ENCODE data around the gene PDE4D.

Gene PDE4D

DNA sequence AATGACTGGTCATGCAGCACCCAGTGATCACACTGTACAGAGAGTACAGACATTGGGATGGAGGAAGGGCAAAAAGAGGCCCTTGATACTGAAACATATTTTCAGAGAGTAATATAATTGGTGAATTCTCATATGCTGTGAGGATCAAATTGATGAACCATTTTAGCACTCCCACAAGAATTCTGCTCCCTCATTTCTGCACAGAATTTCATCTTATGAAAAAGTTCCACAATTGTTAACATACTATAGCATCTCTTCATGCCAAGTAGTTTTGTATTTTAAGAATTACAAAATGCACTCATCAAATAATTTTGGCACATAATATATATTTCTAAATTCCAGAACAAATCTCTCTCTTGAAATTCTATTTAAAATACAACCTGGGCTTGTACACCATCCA, 351.2 kb downstream of the PDE4D start:
- Histone ChIP-seq H3K27me3 (no peaks in the 10 kb centered on the region), H3K27ac (peak overlapping the region; percentile 51 to 67), H3K4me3 (no peak overlapping the region), H3K36me3 (no peaks in the 10 kb centered on the region), H3K9me3 (no peaks in the 10 kb centered on the region), H3K4me1 (peaks cover 0 to 56% (median 26%) of the 10 kb centered on the region in 4 donors)
- no peak for DNase-seq
- intact Hi-C loops (cut with DNase I; ENCODE audit: low total_unique reads), result no loop called here
- no peak for TF ChIP-seq CTCF (IDR thresholded peaks at IDR 0.05)

GRCh38 chr5:59540366-59540765, 353.2 kb downstream of the PDE4D start:
- TF ChIP-seq CTCF (IDR thresholded peaks at IDR 0.05), result no peak
- Histone ChIP-seq H3K4me3 (no peak overlapping the region), H3K27ac (no peak overlapping the region), H3K36me3 (no peaks in the 10 kb centered on the region), H3K4me1 (peaks cover 0 to 55% (median 26%) of the 10 kb centered on the region in 4 donors), H3K9me3 (no peaks in the 10 kb centered on the region), H3K27me3 (no peaks in the 10 kb centered on the region)
- DNase-seq, result no peak
- intact Hi-C loops (cut with DNase I; ENCODE audit: low total_unique reads), result no loop called here

DNA sequence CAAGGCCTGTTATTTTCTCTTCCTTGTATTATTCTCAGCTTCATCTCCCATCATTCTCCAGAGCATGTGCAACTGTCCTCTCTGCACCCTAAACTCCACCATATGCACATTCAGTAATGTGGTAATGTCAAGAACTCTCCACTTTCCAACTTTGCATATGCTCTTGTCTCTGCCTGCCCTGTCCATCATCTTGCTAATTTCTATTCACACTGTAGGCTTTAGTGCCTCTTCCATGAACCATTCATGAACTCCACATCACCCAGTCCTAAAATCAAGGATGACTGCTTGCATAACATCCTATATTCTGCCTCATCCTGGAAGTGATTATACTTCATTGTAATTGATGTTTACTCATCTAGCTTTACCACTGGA, 354.8 kb downstream of the PDE4D start:
- Histone ChIP-seq H3K4me1 (peaks cover 0 to 39% (median 22%) of the 10 kb centered on the region in 4 donors), H3K27me3 (no peaks in the 10 kb centered on the region), H3K9me3 (no peaks in the 10 kb centered on the region), H3K4me3 (no peak overlapping the region), H3K36me3 (no peaks in the 10 kb centered on the region), H3K27ac (no peak overlapping the region)
- intact Hi-C loops (cut with DNase I; ENCODE audit: low total_unique reads), result no loop called here
- no peak for DNase-seq
- no peak for TF ChIP-seq CTCF (IDR thresholded peaks at IDR 0.05)

DNA sequence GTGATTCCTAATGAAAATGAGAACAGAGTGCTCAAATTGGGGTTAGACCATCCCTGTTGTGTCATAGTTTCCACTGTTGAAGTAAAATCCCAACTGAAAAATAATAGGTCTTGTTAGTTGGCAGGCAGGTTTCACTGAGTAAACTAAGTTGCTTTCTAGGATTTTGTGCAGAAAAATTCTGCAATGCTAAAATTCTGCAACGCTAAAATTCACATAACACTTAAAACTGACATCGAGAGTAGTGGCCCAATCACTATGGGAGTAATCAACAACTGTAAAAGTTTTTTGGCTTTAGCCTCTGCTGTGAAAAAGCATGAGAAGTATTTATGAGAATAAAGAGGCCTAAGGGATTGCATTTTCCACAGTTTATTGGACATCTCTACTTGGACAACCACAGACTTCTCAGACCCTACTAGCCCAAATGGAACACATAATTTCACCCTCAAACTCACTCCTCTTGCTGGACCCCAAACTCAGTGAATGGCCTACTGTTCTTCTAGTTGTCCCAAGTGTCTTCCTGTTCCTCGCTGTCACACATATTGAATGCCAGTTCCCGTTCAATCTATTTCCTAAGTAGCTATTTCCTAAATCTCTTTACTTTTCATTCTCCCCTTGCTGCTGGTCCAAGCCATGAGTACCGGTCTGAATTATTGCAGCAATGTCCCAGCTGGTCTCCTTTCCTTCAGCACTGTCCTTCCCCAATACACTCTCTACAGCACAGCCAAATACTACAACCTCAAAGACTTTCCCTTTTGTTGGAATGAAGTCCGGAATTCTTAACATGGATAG, 355.4 kb downstream of the PDE4D start:
- no peak for DNase-seq
- TF ChIP-seq CTCF (IDR thresholded peaks at IDR 0.05), result no peak
- H3K27ac ChIP-seq, result no peak overlapping the region
- no peaks in the 10 kb centered on the region for H3K36me3 ChIP-seq
- intact Hi-C loops (cut with DNase I; ENCODE audit: low total_unique reads), result no loop called here
- H3K4me3 ChIP-seq, result no peak overlapping the region
- peaks cover 0 to 33% (median 16%) of the 10 kb centered on the region in 4 donors for H3K4me1 ChIP-seq
- H3K9me3 ChIP-seq, result no peaks in the 10 kb centered on the region
- no peaks in the 10 kb centered on the region for H3K27me3 ChIP-seq

DNA sequence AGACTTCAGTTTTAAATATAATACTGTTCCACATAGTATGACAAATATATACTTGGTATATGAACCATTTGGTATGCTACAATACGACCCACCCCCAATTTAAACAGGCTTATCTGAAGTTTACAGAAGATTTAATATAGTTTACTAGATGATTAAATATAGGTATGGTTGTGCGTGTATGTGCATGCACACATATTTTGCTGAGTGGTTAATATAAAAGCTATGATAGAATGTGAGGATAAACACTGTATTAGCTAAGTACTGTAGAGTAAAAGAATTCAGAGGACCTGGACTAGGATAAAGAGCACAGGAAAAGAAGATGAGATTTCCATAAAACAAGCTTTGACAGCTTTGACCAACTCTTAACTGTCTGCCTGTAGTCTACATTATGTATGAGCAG, 356.7 kb downstream of the PDE4D start:
- Histone ChIP-seq H3K4me1 (peaks cover 0 to 21% (median 7%) of the 10 kb centered on the region in 4 donors), H3K4me3 (no peak overlapping the region), H3K36me3 (no peaks in the 10 kb centered on the region), H3K9me3 (no peaks in the 10 kb centered on the region), H3K27me3 (no peaks in the 10 kb centered on the region), H3K27ac (no peak overlapping the region)
- TF ChIP-seq CTCF (IDR thresholded peaks at IDR 0.05), result no peak
- DNase-seq, result no peak
- intact Hi-C loops (cut with DNase I; ENCODE audit: low total_unique reads), result no loop called here

Data from tibial artery (tissue), 4 donors.